DND-41 (cell line): Measurements from ENCODE around the gene SYNPO.
A peak's percentile ranks its signal among the peaks of the same experiment; 100 is the strongest.

ENCODE experiments used
- ATAC-seq: fragments of 200-7000 bp; cut with Tn5 transposase; 3 replicates; pipeline ENCODE4 v1.9.1; 2021; ENCODE audit warnings: low read depth; ENCODE audit not compliant: insufficient read depth
- DNase-seq: peaks from one replicate; pipeline ENCODE4 v3.0.0-alpha.2; 2020
- H2AFZ ChIP-seq: 2 replicates; pipeline ENCODE4 v1.6.0; 2012; ENCODE audit warnings: low read depth, low read length
- H3K27ac ChIP-seq: 2 replicates; pipeline ENCODE4 v1.5.1; 2012; ENCODE audit warnings: low read length, inconsistent platforms
- H3K27me3 ChIP-seq: fragments of 200-600 bp; sonication (generic); 2 replicates; pipeline ENCODE4 v1.6.0; 2012; ENCODE audit warnings: low read length, mild to moderate bottlenecking, inconsistent platforms; ENCODE audit not compliant: insufficient read depth, poor library complexity
- H3K36me3 ChIP-seq: 2 replicates; pipeline ENCODE4 v1.5.1; 2012; ENCODE audit warnings: low read length, inconsistent platforms; ENCODE audit not compliant: insufficient read depth
- H3K4me1 ChIP-seq: 2 replicates; pipeline ENCODE4 v1.5.1; 2012; ENCODE audit warnings: mild to moderate bottlenecking, low read length; ENCODE audit not compliant: insufficient read depth
- H3K4me2 ChIP-seq: 2 replicates; pipeline ENCODE4 v1.6.0; 2012; ENCODE audit warnings: mild to moderate bottlenecking, moderate library complexity, low read length, inconsistent platforms; ENCODE audit not compliant: insufficient read depth
- H3K4me3 ChIP-seq, 2 experiments: fragments of 200-600 bp in 1 of 2; shearing (Covaris generic) in 1 of 2; 2 replicates each; pipeline ENCODE4 v1.5.1; 2012 to 2016; ENCODE audit warnings: inconsistent platforms in 2 of 2, low read length in 2 of 2, mild to moderate bottlenecking in 2 of 2, low read depth in 1 of 2, moderate library complexity in 1 of 2
- H3K79me2 ChIP-seq: 2 replicates; pipeline ENCODE4 v1.6.0; 2012; ENCODE audit warnings: low read length, inconsistent platforms; ENCODE audit not compliant: insufficient read depth
- H3K9ac ChIP-seq: 2 replicates; pipeline ENCODE4 v1.6.0; 2012; ENCODE audit warnings: low read depth, mild to moderate bottlenecking, inconsistent platforms, low read length, moderate library complexity
- H3K9me3 ChIP-seq: 2 replicates; pipeline ENCODE4 v1.5.1; 2012; ENCODE audit warnings: low read length, moderate library complexity, mild to moderate bottlenecking, inconsistent platforms; ENCODE audit not compliant: insufficient read depth, severe bottlenecking
- H4K20me1 ChIP-seq: 2 replicates; pipeline ENCODE4 v1.6.0; 2012; ENCODE audit warnings: low read length; ENCODE audit not compliant: insufficient read depth
- EZH2 ChIP-seq: IDR thresholded peaks from 3 replicates; pipeline ENCODE4 v1.6.1; 2012; ENCODE audit warnings: borderline replicate concordance, low read depth, mild to moderate bottlenecking, moderate library complexity, low read length, inconsistent platforms; ENCODE audit not compliant: severe bottlenecking
- TF ChIP-seq, protein P1 (sequence below): IDR thresholded peaks from 2 replicates; pipeline ENCODE4 v1.5.1; 2012; ENCODE audit warnings: borderline replicate concordance, low read length, moderate library complexity, mild to moderate bottlenecking; ENCODE audit not compliant: poor library complexity, severe bottlenecking; ENCODE audit errors: extremely low read depth

SYNPO gene

DNA sequence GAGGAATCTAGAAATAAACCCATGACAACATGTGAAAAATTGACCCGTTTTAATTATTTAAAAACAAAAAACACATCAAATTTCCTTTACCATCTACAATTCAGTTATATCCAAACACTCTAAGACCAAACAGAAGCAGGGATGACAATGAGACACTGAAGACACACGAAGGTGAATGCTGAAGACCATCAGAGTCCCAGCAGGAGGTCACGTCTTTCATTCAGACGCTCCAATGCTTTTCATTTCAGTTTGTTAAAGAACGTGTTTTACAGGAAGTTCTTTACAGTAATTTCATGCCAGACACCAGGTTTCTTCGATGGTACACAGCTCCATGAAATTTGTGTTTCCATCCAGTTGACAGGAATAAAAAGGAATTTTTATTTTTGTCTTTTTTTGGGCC is 50.3 kb downstream of the SYNPO start:
- Histone ChIP-seq H3K36me3 (peaks cover 57% of the 10 kb centered on the region), H3K9me3 (no peaks in the 10 kb centered on the region), H2AFZ (no peak overlapping the region), H3K27me3 (no peaks in the 10 kb centered on the region), H3K27ac (no peak overlapping the region), H3K4me1 (no peaks in the 10 kb centered on the region), H4K20me1 (no peaks in the 10 kb centered on the region), H3K4me3 (no peak overlapping the region), H3K9ac (no peak overlapping the region), H3K79me2 (no peaks in the 10 kb centered on the region), H3K4me2 (no peak overlapping the region)
- ATAC-seq, result no peak
- DNase-seq, result no peak
- no peak for TF ChIP-seq EZH2
- TF ChIP-seq, protein P1, sequence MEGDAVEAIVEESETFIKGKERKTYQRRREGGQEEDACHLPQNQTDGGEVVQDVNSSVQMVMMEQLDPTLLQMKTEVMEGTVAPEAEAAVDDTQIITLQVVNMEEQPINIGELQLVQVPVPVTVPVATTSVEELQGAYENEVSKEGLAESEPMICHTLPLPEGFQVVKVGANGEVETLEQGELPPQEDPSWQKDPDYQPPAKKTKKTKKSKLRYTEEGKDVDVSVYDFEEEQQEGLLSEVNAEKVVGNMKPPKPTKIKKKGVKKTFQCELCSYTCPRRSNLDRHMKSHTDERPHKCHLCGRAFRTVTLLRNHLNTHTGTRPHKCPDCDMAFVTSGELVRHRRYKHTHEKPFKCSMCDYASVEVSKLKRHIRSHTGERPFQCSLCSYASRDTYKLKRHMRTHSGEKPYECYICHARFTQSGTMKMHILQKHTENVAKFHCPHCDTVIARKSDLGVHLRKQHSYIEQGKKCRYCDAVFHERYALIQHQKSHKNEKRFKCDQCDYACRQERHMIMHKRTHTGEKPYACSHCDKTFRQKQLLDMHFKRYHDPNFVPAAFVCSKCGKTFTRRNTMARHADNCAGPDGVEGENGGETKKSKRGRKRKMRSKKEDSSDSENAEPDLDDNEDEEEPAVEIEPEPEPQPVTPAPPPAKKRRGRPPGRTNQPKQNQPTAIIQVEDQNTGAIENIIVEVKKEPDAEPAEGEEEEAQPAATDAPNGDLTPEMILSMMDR, result no peak

DNA sequence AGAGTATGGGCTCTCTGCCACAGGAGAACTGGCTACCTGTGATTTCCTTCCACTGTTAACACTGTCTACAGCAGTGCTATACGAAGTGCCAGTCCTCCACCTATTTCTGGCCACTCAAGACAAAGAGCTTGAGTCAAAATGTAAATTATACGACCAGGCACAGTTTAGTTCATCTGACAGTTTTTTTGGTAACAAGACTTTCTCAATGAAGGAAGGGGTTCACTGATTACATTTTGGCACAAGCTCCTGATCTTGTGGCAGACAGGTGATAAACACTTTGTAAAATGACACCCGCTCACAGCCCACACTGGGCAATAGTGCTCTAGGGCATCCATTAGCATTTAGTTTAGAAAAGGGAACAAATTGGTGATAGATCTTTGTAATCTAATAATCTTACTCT is 51.8 kb downstream of the SYNPO start:
- DNase-seq (no peak), ATAC-seq (no peak)
- Histone ChIP-seq H3K9ac (no peak overlapping the region), H4K20me1 (no peaks in the 10 kb centered on the region), H3K9me3 (no peaks in the 10 kb centered on the region), H3K79me2 (no peaks in the 10 kb centered on the region), H3K27me3 (no peaks in the 10 kb centered on the region), H2AFZ (no peak overlapping the region), H3K27ac (no peak overlapping the region), H3K4me2 (no peak overlapping the region), H3K36me3 (peaks cover 72% of the 10 kb centered on the region), H3K4me3 (no peak overlapping the region), H3K4me1 (no peaks in the 10 kb centered on the region)
- TF ChIP-seq, protein P1, result no peak
- TF ChIP-seq EZH2, result no peak

DNA sequence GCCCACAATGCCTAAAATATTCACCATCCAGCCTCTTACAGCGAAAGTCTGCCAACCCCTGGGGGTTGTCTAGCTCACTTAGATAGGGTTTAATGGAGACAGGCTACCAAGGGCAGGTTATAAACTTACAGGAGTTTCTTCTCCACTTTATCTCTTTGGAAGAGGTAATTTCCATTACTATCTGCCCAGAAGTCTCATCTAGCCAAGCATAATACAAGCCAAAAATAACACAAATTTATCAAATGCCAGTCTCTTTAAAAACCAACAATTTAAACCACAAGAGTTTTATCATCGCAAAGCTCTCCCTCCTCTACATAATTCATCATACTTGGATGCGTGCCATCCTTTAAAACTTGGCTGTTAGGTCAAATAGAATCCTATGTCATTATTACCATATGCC is 54.2 kb downstream of the SYNPO start:
- Histone ChIP-seq H3K79me2 (peaks cover 16% of the 10 kb centered on the region), H3K36me3 (peaks cover 91% of the 10 kb centered on the region), H2AFZ (no peak overlapping the region), H3K9ac (no peak overlapping the region), H4K20me1 (peaks cover 5% of the 10 kb centered on the region; the same call in 1 of the 2 replicates), H3K9me3 (no peaks in the 10 kb centered on the region), H3K4me2 (no peak overlapping the region), H3K27ac (no peak overlapping the region), H3K27me3 (no peaks in the 10 kb centered on the region), H3K4me1 (peaks cover 7% of the 10 kb centered on the region), H3K4me3 (no peak overlapping the region)
- no peak for TF ChIP-seq EZH2
- TF ChIP-seq, protein P1, result no peak
- no peak for ATAC-seq
- DNase-seq, result no peak

DNA sequence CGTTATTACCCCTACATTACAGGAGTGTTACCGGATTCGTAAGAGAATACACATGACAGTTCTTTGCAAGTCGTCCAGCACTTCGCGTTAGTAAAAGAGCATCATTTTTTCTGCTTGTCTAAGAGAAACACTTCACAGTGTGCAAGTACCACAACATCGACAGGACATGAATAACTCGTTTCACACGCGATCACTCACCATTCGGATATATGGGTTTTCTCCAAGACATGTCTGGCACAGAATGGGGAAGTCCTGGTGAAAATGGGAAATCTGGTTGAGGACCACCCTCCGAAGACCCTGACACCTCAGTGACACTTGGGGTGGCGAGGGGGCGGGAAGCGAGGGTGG is 59.8 kb downstream of the SYNPO start:
- Histone ChIP-seq H3K4me2 (peak overlapping the region; percentile 90), H4K20me1 (peaks cover 6% of the 10 kb centered on the region; the same call in 1 of the 2 replicates), H3K27me3 (no peaks in the 10 kb centered on the region), H2AFZ (peak overlapping the region; percentile 99), H3K4me3 (peak overlapping the region; percentile 73 to 85), H3K9me3 (no peaks in the 10 kb centered on the region), H3K36me3 (peaks cover 43% of the 10 kb centered on the region), H3K9ac (peak overlapping the region; percentile 93), H3K4me1 (peaks cover 26% of the 10 kb centered on the region), H3K27ac (peak overlapping the region; percentile 96), H3K79me2 (peaks cover 28% of the 10 kb centered on the region)
- TF ChIP-seq, protein P1, result no peak
- no peak for TF ChIP-seq EZH2
- no peak for ATAC-seq
- DNase-seq, result no peak
